Testis (tissue), 5 donors: ENCODE results near the gene DDX52. TPM values are rescaled to one million over a fixed set of nuclear protein-coding genes. Genes with fewer than 3 reads are reported as not detected.

Experiments used
- DNase-seq: peaks from one replicate; pipeline ENCODE4 v3.0.0-alpha.2; 2019
- H3K27ac ChIP-seq, 2 donors: fragments of 200-600 bp; sonication (generic); one replicate each; pipeline ENCODE4 v1.5.1; 2019
- H3K27me3 ChIP-seq: fragments of 200-600 bp; sonication (generic); one replicate; pipeline ENCODE4 v1.5.1; 2019
- H3K36me3 ChIP-seq: fragments of 200-600 bp; sonication (generic); one replicate; pipeline ENCODE4 v1.5.1; 2017; ENCODE audit warnings: low read depth; ENCODE audit errors: missing control alignments
- H3K4me1 ChIP-seq: fragments of 200-600 bp; sonication (generic); one replicate; pipeline ENCODE4 v1.5.1; 2019
- H3K4me3 ChIP-seq, 2 donors: fragments of 200-600 bp; sonication (generic); one replicate each; pipeline ENCODE4 v1.5.1; 2017 to 2019
- H3K9me3 ChIP-seq: fragments of 200-600 bp; sonication (generic); one replicate; pipeline ENCODE4 v1.5.1; 2017
- CTCF ChIP-seq, 3 experiments: fragments of 450-650 bp in 2 of 3; fragments of 200-600 bp in 1 of 3; sonication (generic) in 1 of 3; IDR thresholded peaks; one replicate each; pipeline ENCODE4 v1.5.1; 2016 to 2019; ENCODE audit warnings: antibody characterized with exemption in 3 of 3, mild to moderate bottlenecking in 2 of 3, moderate library complexity in 1 of 3
- POLR2A ChIP-seq: fragments of 450-650 bp; IDR thresholded peaks from one replicate; pipeline ENCODE4 v1.6.1; 2017; ENCODE audit warnings: antibody characterized with exemption, mild to moderate bottlenecking, moderate library complexity
- WGBS, 2 donors: methylation state at CpG; one replicate each; pipeline ENCODE4 v1.1.5; 2018; 5-methylcytosine and 5-hydroxymethylcytosine counted together
- intact Hi-C: fragments of 100-400 bp; cut with DNase I; formaldehyde crosslinking; loops from one replicate; pipeline ENCODE4 v1.15.1; 2023; ENCODE audit warnings: low total_unique reads
- long read RNA-seq, 2 donors: transcript quantifications; one replicate each; lab custom pipeline, GENCODE V29; 2026
- polyA plus RNA-seq: library from polyadenylated mRNA; stranded (reverse); fragments of 350-450 nt; fragmentation: Illumina TruSeq; extraction: RNeasy Lipid Tissue Mini Kit (QIAGEN cat#74804); gene quantifications from one replicate; pipeline ENCODE4 v1.2.3, GENCODE V29; 2014; ENCODE audit warnings: low read depth, low replicate concordance; ENCODE audit not compliant: insufficient read depth
- total RNA-seq, 2 donors: library from RNA; depleted of rRNA; stranded (reverse); fragments of >200 nt; gene quantifications; one replicate each; pipeline ENCODE4 v1.2.3, GENCODE V29; 2016

DDX52 gene
- total RNA-seq = 10 to 100 TPM; 25.5 to 31.7 TPM
- 14.0 TPM for polyA plus RNA-seq
- long read RNA-seq, donor 1, full-length matches to known transcripts = 4 of 12 reads
- long read RNA-seq, donor 1, partial matches to known transcripts = 8 of 12 reads
- long read RNA-seq, donor 1, other reads (novel, unspliced or antisense) = 0 of 12 reads
- long read RNA-seq, donor 2, full-length matches to known transcripts = 1 of 7 reads
- long read RNA-seq, donor 2, partial matches to known transcripts = 6 of 7 reads
- long read RNA-seq, donor 2, other reads (novel, unspliced or antisense) = 0 of 7 reads

GRCh38 chr17:37643118-37643766 is at the start of gene DDX52:
TSS of gene DDX52 (minus strand) at chr17:37643446. CDS start at chr17:37643420, 26 bp downstream.
- Histone ChIP-seq H3K4me1 (peaks cover 8% of the 10 kb centered on the region), H3K9me3 (no peaks in the 10 kb centered on the region), H3K36me3 (no peaks in the 10 kb centered on the region), H3K27me3 (no peaks in the 10 kb centered on the region), H3K4me3 (peak within 1 kb of the TSS; percentile 71 to 74), H3K27ac (peak within 1 kb of the TSS; percentile 84 to 86)
- intact Hi-C loops = no loop called here
- WGBS, 2 donors = 0 to 1% methylated on average over 26 to 43 of the region's 43 CpGs
- TF ChIP-seq POLR2A (no peak), CTCF (IDR thresholded peaks at IDR 0.05) (no peak)
- peak; percentile 96 for DNase-seq

GRCh38 chr17:37691807-37692206 is 48.6 kb upstream of the DDX52 start:
- Histone ChIP-seq H3K4me1 (no peaks in the 10 kb centered on the region), H3K27me3 (no peaks in the 10 kb centered on the region), H3K36me3 (no peaks in the 10 kb centered on the region), H3K9me3 (no peaks in the 10 kb centered on the region), H3K4me3 (no peak overlapping the region), H3K27ac (no peak overlapping the region)
- TF ChIP-seq CTCF (IDR thresholded peaks at IDR 0.05) = no peak
- TF ChIP-seq POLR2A = no peak
- intact Hi-C loops = no loop called here
- DNase-seq = no peak
- whole genome bisulfite sequencing, 2 donors = 84 to 94% methylated on average over 6 of the region's 6 CpGs

- Histone ChIP-seq H3K9me3 (no peaks in the 10 kb centered on the region), H3K4me3 (no peak overlapping the region), H3K27ac (no peak overlapping the region), H3K36me3 (no peaks in the 10 kb centered on the region), H3K4me1 (no peaks in the 10 kb centered on the region), H3K27me3 (no peaks in the 10 kb centered on the region)
- intact Hi-C loops = no loop called here
- 64 to 76% methylated on average over 7 of the region's 7 CpGs for WGBS, 2 donors
- DNase-seq = no peak
- no peak for TF ChIP-seq CTCF (IDR thresholded peaks at IDR 0.05)
- no peak for TF ChIP-seq POLR2A
Observed at GRCh38 chr17:37689317-37689716, 46.1 kb upstream of the DDX52 start.

GRCh38 chr17:37683454-37683984 is 40.3 kb upstream of the DDX52 start:
- TF ChIP-seq CTCF (IDR thresholded peaks at IDR 0.05) = no peak
- no peak for TF ChIP-seq POLR2A
- Histone ChIP-seq H3K27me3 (no peaks in the 10 kb centered on the region), H3K4me1 (no peaks in the 10 kb centered on the region), H3K27ac (no peak overlapping the region), H3K36me3 (no peaks in the 10 kb centered on the region), H3K9me3 (no peaks in the 10 kb centered on the region), H3K4me3 (no peak overlapping the region)
- DNase-seq = no peak
- WGBS, 2 donors = 60 to 66% methylated on average over 9 of the region's 9 CpGs
- intact Hi-C loops = no loop called here
